SIG-M5 (cell line): Measurements from ENCODE around the gene CD34.

Source experiments
- DNase-seq: peaks from one replicate; lab custom pipeline; 2025; lab: John Stamatoyannopoulos, UW

The CD34 gene

GRCh38 chr1:207852576-207853371, 58.2 kb downstream of the CD34 start:
- no peak for DNase-seq

- no peak for DNase-seq
These were observed 59.2 kb downstream of the CD34 start for GRCh38 chr1:207851696-207852095.

- DNase-seq = no peak
These were observed 60.1 kb downstream of the CD34 start for GRCh38 chr1:207850621-207851407.

- DNase-seq = no peak
These were observed 61.3 kb downstream of the CD34 start for GRCh38 chr1:207849646-207850045.

- DNase-seq = no peak
These were observed 61.9 kb downstream of the CD34 start for GRCh38 chr1:207849016-207849415.

- peak; percentile 57 for DNase-seq
These were observed 62.7 kb downstream of the CD34 start for GRCh38 chr1:207848234-207848633.

GRCh38 chr1:207847116-207847515, 63.8 kb downstream of the CD34 start:
- no peak for DNase-seq

GRCh38 chr1:207845109-207845508, 65.8 kb downstream of the CD34 start:
- no peak for DNase-seq

- DNase-seq = peak; percentile 86
These were observed 66.6 kb downstream of the CD34 start for GRCh38 chr1:207844371-207844770.

- no peak for DNase-seq
These were observed 68.4 kb downstream of the CD34 start for GRCh38 chr1:207842506-207842905.

- no peak for DNase-seq
These were observed 69.0 kb downstream of the CD34 start for GRCh38 chr1:207841901-207842300.

GRCh38 chr1:207841293-207841692, 69.6 kb downstream of the CD34 start:
- DNase-seq = no peak

GRCh38 chr1:207840380-207840779, 70.5 kb downstream of the CD34 start:
- no peak for DNase-seq

GRCh38 chr1:207839083-207839413, 71.9 kb downstream of the CD34 start:
- DNase-seq = no peak

- no peak for DNase-seq
These were observed 72.5 kb downstream of the CD34 start for GRCh38 chr1:207838156-207839082.

- DNase-seq = no peak
These were observed 73.3 kb downstream of the CD34 start for GRCh38 chr1:207837673-207838072.

GRCh38 chr1:207836591-207837347, 74.2 kb downstream of the CD34 start:
- no peak for DNase-seq

GRCh38 chr1:207835958-207836357, 75.0 kb downstream of the CD34 start:
- no peak for DNase-seq

- no peak for DNase-seq
These were observed 76.8 kb downstream of the CD34 start for GRCh38 chr1:207833956-207834660.

- DNase-seq = no peak
These were observed 77.5 kb downstream of the CD34 start for GRCh38 chr1:207833381-207833780.

- DNase-seq = no peak
These were observed 78.1 kb downstream of the CD34 start for GRCh38 chr1:207832796-207833195.
